GM10847 (cell line): ENCODE results near the gene DCDC2C.

ENCODE experiments used
- POLR2A ChIP-seq: IDR thresholded peaks from 2 replicates; pipeline ENCODE4 v1.6.1; 2011; ENCODE audit not compliant: insufficient read length; ENCODE audit errors: extremely low read depth

Gene DCDC2C

GRCh38 chr2:3725458-3726250, 22.3 kb downstream of the DCDC2C start:
- no peak for TF ChIP-seq POLR2A

GRCh38 chr2:3726511-3726910, 23.1 kb downstream of the DCDC2C start:
- TF ChIP-seq POLR2A, result no peak

GRCh38 chr2:3727397-3728045, 24.1 kb downstream of the DCDC2C start:
- TF ChIP-seq POLR2A, result no peak

- TF ChIP-seq POLR2A, result no peak
These were observed 25.0 kb downstream of the DCDC2C start for GRCh38 chr2:3728104-3729054.

- no peak for TF ChIP-seq POLR2A
These were observed 25.7 kb downstream of the DCDC2C start for GRCh38 chr2:3729055-3729448.

- no peak for TF ChIP-seq POLR2A
These were observed 26.4 kb downstream of the DCDC2C start for GRCh38 chr2:3729786-3730185.

GRCh38 chr2:3730646-3731045, 27.3 kb downstream of the DCDC2C start:
- TF ChIP-seq POLR2A, result no peak

- no peak for TF ChIP-seq POLR2A
These were observed 28.5 kb downstream of the DCDC2C start for GRCh38 chr2:3731829-3732228.

- no peak for TF ChIP-seq POLR2A
These were observed 32.7 kb downstream of the DCDC2C start for GRCh38 chr2:3736112-3736511.

GRCh38 chr2:3737128-3737527, 33.8 kb downstream of the DCDC2C start:
- no peak for TF ChIP-seq POLR2A

GRCh38 chr2:3738454-3738853, 35.1 kb downstream of the DCDC2C start:
- TF ChIP-seq POLR2A, result no peak

GRCh38 chr2:3739313-3739712, 35.9 kb downstream of the DCDC2C start:
- no peak for TF ChIP-seq POLR2A

GRCh38 chr2:3741396-3741795, 38.0 kb downstream of the DCDC2C start:
- no peak for TF ChIP-seq POLR2A

GRCh38 chr2:3741867-3742602, 38.7 kb downstream of the DCDC2C start:
- no peak for TF ChIP-seq POLR2A

GRCh38 chr2:3742743-3743508, 39.6 kb downstream of the DCDC2C start:
- no peak for TF ChIP-seq POLR2A
